ENCODE results near the gene FMN2.

Gene FMN2

GRCh38 chr1:240068961-240069360, 22.7 kb upstream of the FMN2 start:
- no peak overlapping the region for H3K4me3 ChIP-seq
- no peak for DNase-seq (ENCODE audit: low spot score)
- no peak overlapping the region for H3K27ac ChIP-seq
- TF ChIP-seq CTCF (IDR thresholded peaks at IDR 0.05) = no peak

DNA sequence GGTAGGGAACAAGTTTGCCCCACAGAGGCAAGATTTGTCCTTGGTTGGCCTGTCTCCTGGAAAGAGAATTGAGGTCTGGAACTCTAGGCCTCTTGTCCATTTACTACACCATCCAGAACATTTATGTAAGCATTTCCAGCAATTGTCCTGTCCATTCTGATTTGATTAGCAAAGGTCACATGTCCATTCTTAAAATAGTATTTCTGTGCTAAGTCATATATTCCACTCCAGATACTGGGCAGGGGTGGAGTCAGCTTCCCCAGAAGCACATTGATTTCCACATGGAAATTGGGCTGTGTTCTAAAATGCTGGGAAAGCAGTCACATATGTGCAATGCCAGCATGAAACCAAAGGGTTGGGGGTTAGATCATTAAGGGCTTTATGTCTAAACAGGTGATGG, 21.5 kb upstream of the FMN2 start:
- no peak for TF ChIP-seq CTCF (IDR thresholded peaks at IDR 0.05)
- Histone ChIP-seq H3K4me3 (no peak overlapping the region), H3K27ac (no peak overlapping the region)
- DNase-seq (ENCODE audit: low spot score) = no peak

- no peak for TF ChIP-seq CTCF (IDR thresholded peaks at IDR 0.05)
These were observed 18.6 kb upstream of the FMN2 start for GRCh38 chr1:240073097-240073496.

GRCh38 chr1:240074422-240074821, 17.3 kb upstream of the FMN2 start:
- no peak overlapping the region for H3K27ac ChIP-seq
- no peak overlapping the region for H3K4me3 ChIP-seq
- TF ChIP-seq CTCF (IDR thresholded peaks at IDR 0.05) = no peak
- DNase-seq (ENCODE audit: low spot score) = no peak

More at GRCh38 chr1:240073097-240073496, 18.6 kb upstream of the FMN2 start:
- no peak overlapping the region for H3K4me3 ChIP-seq
- DNase-seq (ENCODE audit: low spot score) = no peak
- no peak overlapping the region for H3K27ac ChIP-seq

DNA sequence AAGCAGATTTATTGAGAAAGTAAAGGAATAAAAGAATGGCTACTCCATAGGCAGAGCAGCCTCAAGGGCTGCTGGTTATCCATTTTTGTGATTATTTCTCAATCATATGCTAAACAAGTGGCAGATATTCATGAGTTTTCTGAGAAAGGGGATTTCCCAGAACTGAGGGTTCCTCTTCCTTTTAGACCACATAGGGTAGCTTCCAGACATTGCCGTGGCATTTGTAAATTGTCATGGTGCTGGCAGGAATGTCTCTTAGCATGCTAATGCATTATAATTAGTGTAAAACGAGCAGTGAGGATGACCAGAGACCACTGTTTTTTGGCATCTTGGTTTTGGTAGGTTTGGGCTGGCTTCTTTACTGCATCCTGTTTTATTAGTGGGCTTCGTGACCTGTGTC, 16.8 kb upstream of the FMN2 start:
- Histone ChIP-seq H3K27ac (no peak overlapping the region), H3K4me3 (no peak overlapping the region)
- DNase-seq (ENCODE audit: low spot score) = no peak
- TF ChIP-seq CTCF (IDR thresholded peaks at IDR 0.05) = no peak

DNA sequence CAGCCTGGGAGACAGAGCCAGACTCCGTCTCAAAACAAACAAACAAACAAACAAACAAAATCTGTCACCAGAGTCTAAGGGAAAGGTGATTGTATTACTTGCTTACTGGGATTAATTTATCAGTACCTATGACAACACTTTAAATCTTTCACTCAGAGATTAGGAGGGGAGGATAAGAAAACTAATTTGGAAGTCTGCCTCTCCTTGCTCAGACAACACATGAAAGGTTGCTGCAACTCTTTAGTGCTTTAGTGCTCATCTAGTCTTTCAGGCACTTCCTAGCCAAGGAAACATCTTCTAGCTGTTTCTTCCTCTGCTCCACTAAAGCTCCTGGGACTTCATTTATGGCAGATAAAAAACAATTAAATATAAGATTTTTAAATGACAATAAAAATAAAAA, 7.3 kb upstream of the FMN2 start:
- H3K4me3 ChIP-seq = no peak overlapping the region
- no peak for TF ChIP-seq CTCF (IDR thresholded peaks at IDR 0.05)
- no peak overlapping the region for H3K27ac ChIP-seq
- no peak for DNase-seq (ENCODE audit: low spot score)

- no peak overlapping the region for H3K4me3 ChIP-seq
- no peak for TF ChIP-seq CTCF (IDR thresholded peaks at IDR 0.05)
- DNase-seq (ENCODE audit: low spot score) = no peak
These were observed 6.9 kb upstream of the FMN2 start for GRCh38 chr1:240084749-240085148.

More at GRCh38 chr1:240084749-240085148, 6.9 kb upstream of the FMN2 start:
- no peak overlapping the region for H3K27ac ChIP-seq

Measured in coronary artery (tissue), 2 donors.